Hepatocyte (in vitro differentiated cells): ENCODE results near the gene MCF2L. TPM values are rescaled to one million over a fixed set of nuclear protein-coding genes. Genes with fewer than 3 reads are reported as not detected.
A peak's percentile ranks its signal among the peaks of the same experiment; 100 is the strongest.

Experiments
- DNase-seq: peaks from one replicate; pipeline ENCODE4 v3.0.0-alpha.2; 2016; ENCODE audit warnings: low spot score
- H2AFZ ChIP-seq: fragments of 200-600 bp; sonication (generic); 2 replicates; pipeline ENCODE4 v1.6.0; 2016; ENCODE audit warnings: antibody characterized with exemption, mild to moderate bottlenecking
- H3K27ac ChIP-seq: fragments of 200-600 bp; sonication (generic); 2 replicates; pipeline ENCODE4 v1.5.1; 2016; ENCODE audit warnings: mild to moderate bottlenecking
- H3K27me3 ChIP-seq: fragments of 200-600 bp; sonication (generic); 2 replicates; pipeline ENCODE4 v1.6.1; 2016
- H3K36me3 ChIP-seq: fragments of 200-600 bp; sonication (generic); replicated peaks from 2 replicates; pipeline ENCODE4 v1.5.1; 2016; ENCODE audit warnings: low read depth; ENCODE audit not compliant: insufficient read depth
- H3K4me1 ChIP-seq: fragments of 200-600 bp; sonication (generic); 2 replicates; pipeline ENCODE4 v1.5.1; 2016; ENCODE audit warnings: mild to moderate bottlenecking, moderate library complexity; ENCODE audit not compliant: insufficient read depth
- H3K4me2 ChIP-seq: fragments of 200-600 bp; sonication (generic); 2 replicates; pipeline ENCODE4 v1.6.0; 2016
- H3K4me3 ChIP-seq: fragments of 200-600 bp; sonication (generic); 2 replicates; pipeline ENCODE4 v1.5.1; 2016; ENCODE audit warnings: mild to moderate bottlenecking
- H3K79me2 ChIP-seq: fragments of 200-600 bp; sonication (generic); 2 replicates; pipeline ENCODE4 v1.6.0; 2017; ENCODE audit warnings: mild to moderate bottlenecking
- H3K9me2 ChIP-seq: fragments of 200-600 bp; sonication (generic); replicated peaks from 2 replicates; pipeline ENCODE4 v1.6.0; 2017; ENCODE audit warnings: mild to moderate bottlenecking; ENCODE audit not compliant: insufficient read depth
- H3K9me3 ChIP-seq: fragments of 200-600 bp; sonication (generic); 2 replicates; pipeline ENCODE4 v1.5.1; 2016; ENCODE audit warnings: low read depth, mild to moderate bottlenecking
- H4K20me1 ChIP-seq: fragments of 200-600 bp; sonication (generic); 2 replicates; pipeline ENCODE4 v1.6.0; 2016; ENCODE audit warnings: mild to moderate bottlenecking; ENCODE audit not compliant: insufficient read depth, poor library complexity, severe bottlenecking
- EZH2 ChIP-seq: fragments of 200-600 bp; sonication (generic); IDR thresholded peaks from 2 replicates; pipeline ENCODE4 v1.6.1; 2016; ENCODE audit warnings: antibody characterized with exemption, mild to moderate bottlenecking, borderline replicate concordance
- EZH2phosphoT487 ChIP-seq: fragments of 200-600 bp; sonication (generic); IDR thresholded peaks from one replicate; pipeline ENCODE4 v1.6.1; 2018; ENCODE audit warnings: antibody characterized with exemption, mild to moderate bottlenecking, low read depth, moderate library complexity; ENCODE audit not compliant: unreplicated experiment, severe bottlenecking
- WGBS: methylation state at CpG from one replicate; pipeline ENCODE4 v1.1.6; 2016; ENCODE audit warnings: low lambda C conversion rate; ENCODE audit errors: missing lambda C conversion rate; 5-methylcytosine and 5-hydroxymethylcytosine counted together
- polyA plus RNA-seq: library from polyadenylated mRNA; unstranded; fragments of >200 nt; fragmentation: Nextera tagmentation; extraction: Ambion mirVana; gene quantifications from 2 replicates; pipeline ENCODE4 v1.2.1, GENCODE V29; 2016
- total RNA-seq: library from RNA; depleted of rRNA; stranded (reverse); fragments of >200 nt; gene quantifications from 2 replicates; pipeline ENCODE4 v1.2.3, GENCODE V29; 2014
- TF ChIP-seq, protein P1 (sequence below): fragments of 200-600 bp; sonication (generic); IDR thresholded peaks from 2 replicates; pipeline ENCODE4 v1.5.1; 2016; ENCODE audit warnings: antibody characterized with exemption, mild to moderate bottlenecking; ENCODE audit not compliant: poor library complexity

Gene MCF2L
- total and polyA plus RNA-seq, 2 experiments from 2014 or later: 11.1 to 22.4 TPM

DNA sequence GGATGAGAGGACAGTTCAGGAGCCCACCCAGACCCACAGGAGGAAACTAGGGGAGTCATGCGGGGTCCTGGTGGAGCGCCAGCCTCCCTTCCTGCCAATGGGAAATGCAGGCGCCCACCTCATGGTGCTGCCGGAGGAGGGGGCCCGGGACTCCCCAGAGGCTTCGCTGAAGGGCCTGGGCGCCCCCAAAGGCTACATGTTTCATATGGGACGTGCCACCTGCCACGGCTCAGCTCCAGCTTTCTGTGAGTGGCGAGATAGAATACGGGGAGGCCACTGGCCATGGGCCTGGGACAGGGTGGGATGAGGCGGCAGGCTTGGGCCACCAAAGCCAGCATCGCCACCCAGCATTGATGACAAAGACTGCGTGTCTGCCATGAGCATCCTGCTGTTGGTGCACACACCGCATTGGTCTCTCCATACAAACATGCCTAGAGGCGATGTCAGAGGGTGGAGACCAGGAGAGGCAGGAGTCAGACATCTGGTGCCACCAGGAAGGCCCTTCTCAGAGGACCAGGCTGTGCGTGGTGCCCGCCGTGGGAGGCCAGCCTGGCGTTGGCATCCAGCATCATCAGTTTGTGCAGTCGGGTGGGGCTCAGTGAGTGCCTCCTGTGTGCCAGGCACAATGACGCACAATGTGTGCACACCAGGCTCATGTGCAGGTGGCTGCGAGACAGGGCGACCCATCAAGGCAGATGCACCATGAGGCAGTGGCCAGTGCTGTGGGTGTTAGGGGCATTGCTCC is 152.3 kb downstream of the MCF2L start:
- H3K79me2 ChIP-seq: peaks cover 18% of the 10 kb centered on the region
- H3K9me3 ChIP-seq: no peaks in the 10 kb centered on the region
- TF ChIP-seq, protein P1, sequence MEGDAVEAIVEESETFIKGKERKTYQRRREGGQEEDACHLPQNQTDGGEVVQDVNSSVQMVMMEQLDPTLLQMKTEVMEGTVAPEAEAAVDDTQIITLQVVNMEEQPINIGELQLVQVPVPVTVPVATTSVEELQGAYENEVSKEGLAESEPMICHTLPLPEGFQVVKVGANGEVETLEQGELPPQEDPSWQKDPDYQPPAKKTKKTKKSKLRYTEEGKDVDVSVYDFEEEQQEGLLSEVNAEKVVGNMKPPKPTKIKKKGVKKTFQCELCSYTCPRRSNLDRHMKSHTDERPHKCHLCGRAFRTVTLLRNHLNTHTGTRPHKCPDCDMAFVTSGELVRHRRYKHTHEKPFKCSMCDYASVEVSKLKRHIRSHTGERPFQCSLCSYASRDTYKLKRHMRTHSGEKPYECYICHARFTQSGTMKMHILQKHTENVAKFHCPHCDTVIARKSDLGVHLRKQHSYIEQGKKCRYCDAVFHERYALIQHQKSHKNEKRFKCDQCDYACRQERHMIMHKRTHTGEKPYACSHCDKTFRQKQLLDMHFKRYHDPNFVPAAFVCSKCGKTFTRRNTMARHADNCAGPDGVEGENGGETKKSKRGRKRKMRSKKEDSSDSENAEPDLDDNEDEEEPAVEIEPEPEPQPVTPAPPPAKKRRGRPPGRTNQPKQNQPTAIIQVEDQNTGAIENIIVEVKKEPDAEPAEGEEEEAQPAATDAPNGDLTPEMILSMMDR: no peak
- TF ChIP-seq EZH2phosphoT487 (no peak), EZH2 (no peak)
- 96% methylated on average over 24 of the region's 24 CpGs for WGBS
- H3K4me1 ChIP-seq: peaks cover 21% of the 10 kb centered on the region
- H4K20me1 ChIP-seq: no peaks in the 10 kb centered on the region
- no peak overlapping the region for H3K4me3 ChIP-seq
- no peaks in the 10 kb centered on the region for H3K9me2 ChIP-seq
- H2AFZ ChIP-seq: no peak overlapping the region
- H3K27ac ChIP-seq: peak overlapping the region; percentile 93
- H3K27me3 ChIP-seq: no peaks in the 10 kb centered on the region
- H3K4me2 ChIP-seq: no peak overlapping the region
- DNase-seq: no peak
- no peaks in the 10 kb centered on the region for H3K36me3 ChIP-seq

DNA sequence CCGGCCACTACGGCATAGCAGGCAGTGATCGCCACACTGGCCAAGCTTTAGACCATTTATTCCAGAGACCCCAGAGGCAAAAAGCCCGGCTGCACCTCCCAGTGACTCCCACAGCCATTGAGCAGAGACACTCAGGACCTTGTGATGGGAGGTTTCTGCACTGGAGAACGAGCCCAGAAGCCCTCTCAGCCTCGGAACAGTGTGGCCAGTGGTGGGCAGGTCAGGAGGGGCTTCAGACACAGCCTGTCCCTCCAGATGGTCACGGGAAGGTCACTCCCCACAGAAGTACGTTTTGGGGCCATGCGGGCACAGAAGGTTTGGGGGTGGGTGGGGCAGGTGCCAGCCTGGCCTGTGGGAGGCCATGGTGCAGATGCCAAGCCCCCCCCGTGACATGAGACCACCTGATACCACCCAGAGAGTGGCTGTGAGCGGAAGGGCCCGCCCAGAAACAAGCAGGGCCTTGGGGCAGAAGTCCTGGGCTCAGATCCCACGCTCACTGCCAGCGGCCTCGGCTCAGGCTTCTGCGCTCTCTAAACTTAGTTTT is 153.0 kb downstream of the MCF2L start:
- H3K36me3 ChIP-seq: no peaks in the 10 kb centered on the region
- WGBS: 88% methylated on average over 16 of the region's 16 CpGs
- H3K4me2 ChIP-seq: peak overlapping the region; percentile 76
- no peaks in the 10 kb centered on the region for H3K9me3 ChIP-seq
- TF ChIP-seq EZH2 (no peak), EZH2phosphoT487 (no peak)
- TF ChIP-seq, protein P1: no peak
- no peaks in the 10 kb centered on the region for H3K9me2 ChIP-seq
- H3K79me2 ChIP-seq: peaks cover 18% of the 10 kb centered on the region
- no peaks in the 10 kb centered on the region for H3K27me3 ChIP-seq
- no peak overlapping the region for H3K4me3 ChIP-seq
- H3K4me1 ChIP-seq: peaks cover 21% of the 10 kb centered on the region
- H3K27ac ChIP-seq: peak overlapping the region; percentile 93
- no peak for DNase-seq
- H4K20me1 ChIP-seq: no peaks in the 10 kb centered on the region
- H2AFZ ChIP-seq: no peak overlapping the region

DNA sequence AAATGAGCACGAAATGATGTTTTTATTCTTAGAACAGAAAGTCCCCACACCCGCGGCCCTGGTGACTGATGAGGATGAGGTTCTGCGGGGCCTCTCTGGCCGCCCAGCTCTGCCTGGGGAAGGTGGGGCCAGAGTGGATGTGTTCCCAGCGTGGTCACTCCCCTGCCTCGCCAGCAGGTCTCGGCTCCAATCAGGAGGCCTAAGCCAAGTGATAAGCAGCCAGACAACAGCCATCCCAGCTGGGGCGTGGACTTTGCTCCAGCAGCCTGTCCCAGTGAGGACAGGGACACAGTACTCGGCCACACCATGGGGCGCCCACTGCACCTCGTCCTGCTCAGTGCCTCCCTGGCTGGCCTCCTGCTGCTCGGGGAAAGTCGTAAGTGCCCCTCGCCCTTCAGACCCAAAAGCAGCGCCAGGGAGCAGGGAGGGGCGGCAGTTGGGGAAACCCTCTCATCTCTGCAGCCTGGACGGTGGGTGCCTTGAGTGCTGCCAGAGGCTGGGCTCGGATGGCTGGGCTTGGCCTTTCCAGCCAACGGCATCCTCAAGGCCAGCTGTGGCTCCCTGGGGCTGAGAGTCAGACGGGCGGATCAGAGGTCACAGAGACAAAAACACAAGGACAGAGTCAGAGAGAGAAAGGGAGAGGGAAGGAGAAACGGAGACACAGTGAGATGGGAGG is 153.7 kb downstream of the MCF2L start, which contains the start of gene F10:
F10 (plus strand) TSS at position 250 of the 676 bp plus-strand sequence; CDS start at position 307, 57 bp downstream.
- Histone ChIP-seq H3K9me3 (no peaks in the 10 kb centered on the region), H3K9me2 (no peaks in the 10 kb centered on the region), H3K4me3 (peak within 1 kb of the TSS; percentile 15), H3K79me2 (peaks cover 18% of the 10 kb centered on the region), H3K36me3 (no peaks in the 10 kb centered on the region), H3K27ac (peak within 1 kb of the TSS; percentile 93), H3K4me1 (peaks cover 21% of the 10 kb centered on the region), H4K20me1 (no peaks in the 10 kb centered on the region), H3K27me3 (no peaks in the 10 kb centered on the region), H3K4me2 (peak within 1 kb of the TSS; percentile 76), H2AFZ (peak within 1 kb of the TSS; percentile 53)
- DNase-seq: peak; percentile 92
- TF ChIP-seq EZH2: no peak
- 22% methylated on average over 23 of the region's 23 CpGs for WGBS
